GM21717 (cell line): ENCODE measurements around the gene FAM107B.
"Not testable (repeated sequence)": the region's sequence is repeated elsewhere in the genome, so short reads cannot be mapped to it uniquely, and the experiment has no call there.

Source experiments
- ATAC-seq: cut with Tn5 transposase; IDR thresholded peaks from one replicate; pipeline ENCODE4 v1.9.1; 2021; ENCODE audit warnings: mild to moderate bottlenecking, moderate library complexity; ENCODE audit not compliant: unreplicated experiment

Gene FAM107B

DNA sequence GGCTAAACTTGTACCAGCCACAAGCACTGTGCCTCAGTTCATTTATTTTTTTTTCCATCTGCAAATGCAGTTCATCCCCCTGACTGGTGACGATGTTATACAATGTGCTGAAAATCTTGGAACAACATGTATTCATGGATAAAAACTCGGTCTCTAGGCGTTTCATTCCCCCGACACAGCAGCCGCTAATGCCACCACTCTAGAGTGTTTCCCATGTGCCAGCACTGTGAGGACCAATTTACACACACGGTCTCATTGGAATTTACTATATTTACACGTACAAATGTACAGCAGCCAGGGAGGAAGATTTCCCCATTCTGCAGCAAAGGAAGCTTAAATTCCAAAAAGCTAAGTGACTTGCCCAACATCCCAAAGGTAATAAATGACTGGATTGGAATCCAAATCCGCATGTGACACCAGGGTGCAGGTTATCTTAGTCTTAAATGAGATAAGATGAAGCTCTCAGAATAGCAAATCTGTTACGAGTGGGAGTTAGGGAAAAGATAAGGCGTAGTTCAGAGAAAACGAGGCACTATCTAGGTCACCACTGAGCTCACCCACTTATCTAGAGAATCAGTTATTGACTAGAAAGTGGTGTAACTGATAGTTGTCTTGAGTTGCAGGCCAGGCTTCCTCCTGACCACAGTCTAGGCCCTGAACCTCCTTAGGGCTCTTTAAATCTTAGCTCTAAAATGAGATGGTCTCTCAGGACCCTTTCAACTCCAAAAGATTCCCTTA is 36.7 kb downstream of the FAM107B start:
- no peak for ATAC-seq

DNA sequence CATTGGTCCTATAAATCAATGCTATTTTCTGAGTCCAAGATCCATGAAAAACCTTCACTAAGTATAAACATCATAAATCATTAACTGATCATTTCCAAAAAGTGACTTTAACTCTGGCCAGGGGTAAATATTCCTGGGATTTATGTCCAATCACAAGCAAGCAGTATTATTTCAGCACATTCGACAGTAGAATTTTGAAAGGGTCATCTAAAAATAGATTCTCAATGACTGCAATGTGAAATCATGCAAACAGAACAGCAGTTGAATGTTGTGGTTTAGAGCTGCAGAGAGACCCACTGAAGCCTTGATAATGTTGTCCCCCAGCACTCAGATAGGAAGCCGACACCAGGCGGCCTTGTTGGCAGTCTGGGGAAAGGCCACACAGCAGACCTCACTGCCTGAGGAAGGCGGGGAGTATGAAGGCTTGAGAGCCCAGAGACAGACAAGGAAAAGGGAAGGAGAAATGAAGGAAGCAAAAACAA is 38.1 kb downstream of the FAM107B start:
- ATAC-seq: no peak

DNA sequence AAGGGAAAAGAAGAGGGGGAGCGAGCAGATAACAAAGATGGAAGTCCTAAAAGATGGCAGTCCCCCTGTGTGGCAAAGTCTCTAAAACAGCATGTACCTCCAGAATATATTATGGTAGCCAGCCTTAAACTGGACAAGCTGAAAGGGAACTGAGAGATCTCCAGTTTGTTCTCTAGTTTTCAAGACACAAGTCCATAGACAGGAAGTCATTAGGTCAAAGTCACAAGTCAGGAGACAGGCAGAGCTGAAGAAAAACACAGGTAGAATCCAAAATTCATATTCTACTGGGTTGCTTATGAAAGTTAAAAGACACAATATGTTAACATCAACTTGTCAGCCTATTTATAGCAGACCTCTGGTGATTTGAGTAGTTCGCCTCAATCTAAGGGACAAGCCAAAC is 38.7 kb downstream of the FAM107B start:
- no peak for ATAC-seq

DNA sequence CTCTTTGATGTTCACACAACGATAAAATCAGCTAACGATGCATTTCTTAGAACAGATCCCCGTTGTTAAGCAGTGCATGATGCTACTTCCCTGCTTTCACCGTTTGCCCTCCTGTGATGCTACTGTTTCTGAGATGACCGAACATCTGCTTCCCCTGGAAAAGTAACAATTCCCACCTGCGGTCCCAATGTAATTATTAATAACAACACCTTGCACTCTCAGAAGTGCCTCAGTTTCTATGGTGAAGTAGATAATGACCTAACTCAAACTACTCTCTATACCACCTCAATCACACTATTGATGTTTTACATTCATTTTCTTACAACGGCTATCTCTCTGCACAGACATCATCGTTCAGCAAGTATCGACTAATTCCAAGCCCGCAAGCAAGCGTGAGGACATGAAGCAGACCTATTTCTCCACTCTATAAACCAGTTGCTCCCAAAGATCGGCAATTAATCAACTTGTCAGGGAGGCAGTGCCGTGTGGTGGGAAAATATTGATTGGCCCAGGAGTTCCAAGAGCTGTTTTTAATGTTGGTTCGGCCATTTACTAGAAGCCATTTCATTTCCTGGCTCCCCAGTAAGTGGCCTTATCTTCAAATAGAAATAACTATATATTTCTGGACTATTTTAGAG is 42.7 kb downstream of the FAM107B start:
- no peak for ATAC-seq

DNA sequence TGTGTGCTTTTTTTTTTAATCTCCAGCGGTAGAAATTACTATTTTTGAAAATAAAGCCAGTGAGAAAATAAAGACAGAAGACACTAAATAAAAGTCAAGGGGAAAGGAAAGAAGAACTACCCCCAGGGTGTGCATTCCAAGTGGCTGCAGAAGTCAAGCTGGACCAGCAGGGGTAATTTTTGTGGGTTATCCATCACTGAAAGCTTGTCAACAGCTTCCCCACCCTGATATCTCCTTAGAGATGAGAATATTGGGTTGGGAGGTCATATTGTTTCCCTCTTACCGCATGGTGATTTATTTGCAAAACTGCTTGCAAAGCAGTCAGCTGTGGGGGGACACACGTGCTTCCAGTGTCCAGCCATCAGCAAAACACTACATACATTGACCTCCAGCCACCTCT is 46.4 kb downstream of the FAM107B start:
- ATAC-seq: no peak

DNA sequence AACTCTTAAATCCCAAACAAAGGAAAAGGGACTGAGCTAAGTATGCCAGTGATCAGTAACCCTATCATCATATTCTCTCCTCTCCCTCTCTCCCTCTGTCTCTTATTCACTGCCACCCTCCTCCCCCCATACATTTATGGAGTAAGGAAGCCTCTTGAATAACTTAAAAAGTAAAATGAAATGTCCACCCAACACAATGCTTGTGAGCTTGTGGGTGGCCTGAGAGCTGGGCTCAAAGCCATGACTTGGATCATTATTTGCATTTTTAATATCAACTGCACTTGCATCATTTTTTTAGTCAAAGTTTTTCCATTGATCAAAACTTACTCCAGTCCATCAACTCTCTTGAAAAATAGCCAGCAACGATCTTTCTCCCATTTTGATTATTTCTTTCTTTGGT is 46.8 kb downstream of the FAM107B start:
- no peak for ATAC-seq

DNA sequence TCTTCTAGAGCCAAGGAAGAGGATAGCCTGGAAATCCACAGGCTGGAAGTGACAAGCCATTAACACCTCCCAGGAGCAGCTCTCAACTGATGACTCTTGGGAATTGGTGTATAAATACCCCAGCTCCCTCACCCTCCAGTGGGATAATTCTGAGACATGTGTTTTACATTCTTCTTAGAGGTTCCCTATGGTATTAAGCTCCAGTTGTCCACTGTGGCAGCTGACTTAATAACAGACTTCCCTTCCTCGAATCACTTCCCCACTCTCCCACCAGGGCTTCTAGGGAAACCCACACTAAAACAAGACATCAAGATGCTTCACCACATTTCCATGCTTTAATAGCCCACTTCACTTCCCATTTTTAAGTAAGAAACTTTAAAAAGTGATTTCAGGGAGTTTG is 47.2 kb downstream of the FAM107B start:
- ATAC-seq: no peak

DNA sequence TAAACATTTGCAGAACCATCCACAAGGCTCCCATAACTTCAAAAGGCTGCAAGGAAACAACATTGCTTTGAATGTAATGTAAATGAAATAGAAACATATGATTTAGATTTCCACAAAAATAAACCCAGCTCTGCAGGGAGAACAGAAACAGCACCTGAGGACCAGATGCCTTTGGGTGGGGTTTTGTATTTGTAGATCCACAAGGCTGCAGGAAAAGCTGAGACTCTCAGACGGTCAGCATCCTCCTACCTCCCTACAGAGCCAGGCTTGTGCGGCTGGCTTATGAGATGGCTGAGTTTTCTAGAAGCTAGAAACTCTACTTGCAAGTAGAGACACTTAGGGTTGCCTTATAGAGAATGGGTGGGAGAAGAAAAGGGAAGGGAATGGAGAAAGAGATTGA is 49.8 kb downstream of the FAM107B start:
- no peak for ATAC-seq

DNA sequence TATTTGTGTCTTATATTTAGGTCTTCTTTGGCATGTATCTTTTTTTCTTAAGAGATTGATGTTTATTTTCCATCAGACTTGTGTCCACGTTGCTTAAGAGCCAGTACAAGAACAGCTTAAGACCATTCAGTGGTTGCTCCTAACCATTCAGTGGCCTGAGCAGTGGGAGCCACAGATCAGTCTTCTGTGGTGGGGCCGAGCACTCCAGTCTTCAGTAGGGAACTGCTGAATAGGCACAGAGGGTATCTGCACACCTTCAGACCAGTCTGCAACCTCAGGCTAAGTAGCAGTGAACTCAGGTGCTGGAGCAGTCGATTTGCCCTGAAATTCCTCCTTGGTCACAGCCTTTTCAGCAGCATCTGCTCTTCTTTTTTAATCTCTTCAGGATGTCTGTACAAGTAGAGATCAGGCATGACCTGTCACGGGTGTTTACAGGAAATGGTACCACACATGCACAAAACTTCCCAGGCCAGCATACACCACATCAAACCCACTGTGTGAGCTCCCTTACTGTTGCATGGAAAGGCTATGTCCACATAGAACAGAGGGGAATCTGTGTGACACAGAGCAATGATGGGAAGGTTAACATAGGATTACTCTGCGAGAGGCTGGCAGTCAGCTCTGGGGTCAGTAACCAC is 51.5 kb downstream of the FAM107B start:
- ATAC-seq: no peak

DNA sequence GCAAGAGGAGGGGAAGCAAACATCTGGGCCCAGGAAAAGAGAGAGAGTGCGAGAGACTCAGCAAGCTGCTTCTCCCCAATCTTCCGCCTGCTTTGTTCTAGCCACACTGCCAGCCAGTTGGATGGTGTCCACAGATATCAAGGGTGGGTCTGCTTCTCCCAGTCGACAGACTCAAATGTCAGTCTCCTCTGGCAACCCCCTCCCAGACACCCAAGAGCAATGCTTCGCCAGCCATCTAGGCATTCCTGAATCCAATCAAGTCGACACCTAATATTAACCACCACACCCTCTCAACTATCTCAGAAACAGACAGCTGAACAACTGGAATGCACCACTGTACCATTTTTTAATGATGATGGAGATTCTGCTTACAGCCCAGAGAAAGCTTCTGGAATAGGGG is 57.1 kb downstream of the FAM107B start:
- no peak for ATAC-seq

DNA sequence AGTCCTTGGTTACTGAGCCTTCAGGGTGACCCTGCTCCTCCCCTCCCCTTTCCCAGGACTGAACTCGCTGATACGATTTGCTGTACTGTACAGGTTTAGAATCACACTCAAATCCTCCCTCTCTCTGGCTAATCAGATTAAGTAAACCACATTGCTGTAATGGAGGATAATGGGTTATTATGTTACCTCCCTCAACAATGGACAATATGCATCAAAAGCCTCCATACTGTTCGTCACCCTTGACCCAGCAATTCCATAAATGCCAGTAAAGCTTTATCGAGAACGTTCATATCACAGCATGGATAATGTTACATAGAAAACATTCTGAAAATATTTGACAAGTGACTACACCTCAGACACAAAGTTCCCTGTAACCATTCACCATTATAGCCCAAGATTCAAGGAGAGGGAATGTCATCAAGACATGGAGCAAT is 61.7 kb downstream of the FAM107B start:
- no peak for ATAC-seq

DNA sequence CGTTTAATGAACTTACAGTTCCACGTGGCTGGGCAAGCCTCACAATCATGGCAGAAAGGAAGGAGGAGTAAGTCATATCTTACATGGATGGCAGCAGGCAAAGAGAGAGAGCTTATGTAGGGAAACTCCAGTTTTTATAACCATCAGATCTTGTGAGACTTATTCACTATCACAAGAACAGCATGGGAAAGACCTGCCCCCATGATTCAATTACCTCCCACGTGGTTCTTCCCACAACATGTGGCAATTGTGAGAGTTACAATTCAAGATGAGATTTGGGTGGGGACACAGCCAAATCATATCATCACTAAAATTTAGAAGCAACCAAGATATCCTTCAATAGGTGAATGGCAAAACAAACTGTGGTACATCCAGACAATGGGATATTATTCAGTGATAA is 65.4 kb downstream of the FAM107B start:
- not testable (repeated sequence) for ATAC-seq

DNA sequence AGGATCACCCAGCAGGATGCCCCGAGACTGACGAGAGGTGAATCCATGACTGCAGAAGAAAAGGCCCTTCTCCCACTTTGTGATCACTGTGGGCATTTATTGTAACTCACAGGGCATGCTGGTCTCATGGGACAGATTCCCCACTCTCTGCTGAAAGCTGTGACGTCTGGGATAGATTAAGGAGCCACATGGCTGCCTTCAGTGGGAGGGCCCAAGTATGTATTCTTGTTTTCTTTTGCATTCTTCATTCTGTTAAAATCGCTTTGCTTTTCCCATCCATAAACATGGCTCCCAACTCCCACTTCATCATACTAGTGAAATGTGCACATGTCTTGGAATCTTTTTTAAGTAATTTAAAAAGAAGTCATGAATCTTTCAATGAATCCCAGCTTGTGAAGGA is 67.2 kb downstream of the FAM107B start:
- ATAC-seq: no peak

DNA sequence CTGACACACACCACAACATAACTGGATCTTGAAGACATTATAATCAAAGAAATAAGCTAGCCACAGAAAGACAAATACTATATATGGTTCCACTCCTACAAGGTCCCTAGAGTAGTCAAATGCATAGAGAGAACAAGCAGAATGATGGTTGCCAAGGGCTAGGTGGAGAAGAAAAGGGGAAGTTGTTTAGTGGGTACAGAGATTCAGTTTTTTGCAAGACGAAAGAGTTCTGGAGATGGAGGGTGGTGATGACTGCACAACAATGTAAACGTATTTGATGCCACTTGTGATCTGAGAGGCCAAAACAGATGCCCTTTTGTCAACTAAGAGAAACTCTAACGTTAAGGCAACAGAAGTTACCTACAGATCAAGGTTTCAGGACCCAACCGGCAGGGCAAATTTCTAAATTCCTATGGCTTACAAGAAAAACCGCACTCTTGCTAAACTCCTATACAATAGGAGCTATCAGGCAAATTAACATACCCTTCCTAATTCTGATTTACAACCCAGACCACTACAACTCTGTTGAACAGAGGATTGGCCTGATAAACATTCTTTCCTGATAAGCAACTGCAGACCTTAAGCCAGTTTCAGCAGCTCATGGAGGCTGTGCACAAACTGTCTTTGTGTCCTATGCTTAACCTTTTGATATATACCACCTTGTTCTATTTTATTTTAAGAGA is 69.0 kb downstream of the FAM107B start:
- no peak for ATAC-seq

DNA sequence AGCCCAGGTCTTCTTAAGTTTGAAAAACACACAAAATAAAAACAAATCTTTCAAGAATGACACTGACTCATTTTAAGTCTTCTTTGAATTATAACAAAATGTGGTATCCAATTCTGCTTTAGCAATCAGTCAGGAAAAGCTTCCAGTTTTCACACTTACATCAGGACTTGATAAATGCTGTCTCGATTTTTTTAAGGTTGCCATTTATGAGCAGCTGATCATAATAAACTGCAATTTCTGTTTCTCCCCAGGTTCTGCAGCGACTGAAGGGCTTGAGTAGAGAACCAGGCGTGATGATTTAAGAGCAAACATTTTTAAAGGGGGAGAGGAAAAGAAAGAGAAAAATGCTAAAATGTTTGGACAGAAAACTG is 71.1 kb downstream of the FAM107B start:
- ATAC-seq: no peak

DNA sequence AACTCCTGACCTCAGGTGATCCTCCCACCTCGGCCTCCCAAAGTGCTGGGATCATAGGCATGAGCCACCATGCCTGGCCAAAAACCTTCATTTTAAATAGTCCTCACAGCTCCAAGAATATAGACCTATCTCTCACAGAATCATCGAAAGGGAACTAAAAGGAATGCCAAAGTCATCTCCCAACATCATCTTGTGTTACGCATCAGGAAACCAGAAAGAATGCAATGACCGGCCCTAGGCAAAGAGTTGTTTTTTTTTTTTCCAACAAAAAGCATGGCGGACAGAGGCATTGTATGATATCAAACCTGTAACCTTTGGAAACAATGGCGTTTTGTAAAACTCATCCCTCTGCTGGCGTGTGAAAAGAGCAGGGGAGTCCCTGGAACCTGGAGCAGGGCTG is 73.2 kb downstream of the FAM107B start:
- no peak for ATAC-seq

DNA sequence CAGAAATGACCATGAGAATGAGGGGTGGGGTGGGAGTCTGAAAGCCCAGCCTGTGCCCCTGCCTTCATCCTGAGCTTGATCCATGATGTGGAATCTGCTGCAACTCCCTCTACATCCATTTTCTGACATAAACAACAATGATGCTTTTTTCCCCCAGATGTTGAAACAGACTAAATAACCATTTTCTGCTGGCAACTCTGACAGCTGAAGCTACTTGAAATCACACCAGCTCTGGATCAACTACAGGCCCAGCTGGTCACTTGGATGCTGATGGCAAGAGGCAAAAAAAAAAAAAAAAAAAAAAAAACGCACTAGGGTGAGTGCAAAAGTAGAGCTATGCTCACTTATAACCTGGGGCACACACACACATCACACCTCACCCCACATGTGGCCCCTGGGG is 74.2 kb downstream of the FAM107B start:
- ATAC-seq: no peak

DNA sequence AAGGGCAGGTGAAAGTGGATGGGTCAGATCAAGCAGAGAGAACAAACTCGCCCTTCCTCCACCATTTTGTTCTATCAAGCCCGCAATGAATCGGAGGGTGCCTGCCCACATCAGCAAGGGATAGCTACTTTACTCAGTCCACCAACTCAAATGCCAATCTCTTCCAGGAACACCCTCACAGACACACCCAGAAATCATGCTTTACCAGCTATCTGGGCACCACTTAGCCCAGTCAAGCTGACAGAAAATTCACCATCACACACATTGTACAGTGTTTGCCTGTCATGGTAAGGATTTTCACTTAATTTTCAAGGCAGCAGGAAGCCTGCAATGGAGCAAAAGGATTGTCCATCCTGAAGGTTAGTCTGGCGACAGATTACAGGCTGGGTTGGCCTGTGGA is 75.2 kb downstream of the FAM107B start:
- no peak for ATAC-seq

DNA sequence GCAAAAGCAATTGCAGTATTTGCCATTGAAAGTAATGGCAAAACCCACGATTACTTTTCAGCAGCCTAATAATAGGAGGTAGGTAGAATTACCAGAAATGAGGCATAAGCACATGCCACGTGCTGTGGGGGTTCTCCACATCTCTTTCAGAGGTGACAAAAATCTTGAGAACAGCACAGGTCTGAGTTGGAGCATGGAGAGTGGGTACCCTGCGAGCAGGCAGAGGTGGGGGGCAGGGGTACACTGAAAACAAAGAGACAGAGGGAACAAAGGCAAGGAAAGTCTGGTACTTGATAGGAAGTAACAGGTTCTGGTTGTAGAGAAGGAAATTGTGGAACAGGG is 75.9 kb downstream of the FAM107B start:
- no peak for ATAC-seq

DNA sequence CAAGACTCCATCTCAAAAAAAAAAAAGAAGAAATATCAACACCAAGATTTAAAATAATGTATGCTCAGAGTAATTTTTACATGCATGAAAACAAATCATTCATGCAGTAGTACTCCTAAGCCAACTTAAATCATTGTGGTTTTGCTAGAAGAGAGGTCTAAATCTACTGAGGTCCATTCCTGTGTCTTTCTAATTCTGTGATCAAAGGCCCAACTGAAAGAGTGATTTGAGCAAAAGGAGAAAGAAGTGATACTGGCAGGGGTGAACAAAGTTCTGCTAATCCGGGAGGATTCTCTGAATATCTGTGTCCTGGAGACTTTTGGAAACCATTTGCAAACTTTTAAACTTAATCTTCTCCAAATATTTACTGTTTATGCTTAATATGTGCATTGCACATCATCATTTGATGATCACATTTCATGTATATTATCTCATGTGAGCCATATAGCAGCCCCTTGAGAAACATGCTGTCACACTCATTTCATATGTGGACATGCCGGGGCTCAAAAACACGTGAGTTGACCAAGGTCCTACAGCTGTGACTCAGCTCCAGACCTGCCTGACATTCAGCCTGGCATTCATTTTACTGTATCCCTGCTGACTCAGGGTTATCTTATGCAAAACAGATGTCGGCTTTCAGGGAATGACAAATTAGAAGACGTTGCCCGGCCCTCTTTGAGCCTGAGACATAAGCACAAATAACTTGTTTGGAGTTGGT is 76.4 kb downstream of the FAM107B start:
- no peak for ATAC-seq

DNA sequence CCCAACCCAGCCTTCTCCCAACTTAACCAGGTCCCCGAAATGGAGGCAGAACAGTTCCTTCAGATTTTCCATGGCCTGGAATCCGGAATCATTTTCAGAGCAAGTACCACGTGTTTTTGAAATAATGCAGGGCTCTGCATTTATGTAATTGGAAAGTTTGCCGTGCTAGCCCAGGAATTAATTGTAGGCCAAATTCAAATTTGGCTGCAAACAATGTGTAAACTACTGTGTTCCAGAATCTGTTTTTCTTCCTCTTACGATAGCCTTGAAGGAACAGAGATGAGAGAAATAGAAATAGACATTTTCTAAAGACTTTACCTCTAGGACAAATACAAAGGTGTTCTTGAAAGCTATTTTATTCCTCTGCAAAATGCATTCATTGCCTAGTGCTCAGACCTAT is 77.4 kb downstream of the FAM107B start:
- ATAC-seq: no peak
